IMR-90 (cell line): Measurements from ENCODE around the gene RGS12. TPM values are rescaled to one million over a fixed set of nuclear protein-coding genes. Genes with fewer than 3 reads are reported as not detected.

Source experiments
- ATAC-seq: fragments of 200-7000 bp; cut with Tn5 transposase; 2 replicates; pipeline ENCODE4 v1.9.1; 2020; ENCODE audit warnings: low read depth, mild to moderate bottlenecking, moderate library complexity
- BruUV-seq: library from RNA; stranded (reverse); fragments of 400-500 nt; replicated peaks from 2 replicates; lab custom pipeline; 2021; lab: Mats Ljungman, UMichigan
- CTCF ChIA-PET: fragments of 300-600 bp; formaldehyde crosslinking; extraction: SDS; loops from one replicate; lab custom pipeline; 2021; ENCODE audit warnings: antibody characterized with exemption; lab: Yijun Ruan, JAX
- POLR2A ChIA-PET: fragments of 300-600 bp; sonication (Branson Sonifier 250); formaldehyde crosslinking; loops from one replicate; lab custom pipeline; 2022; ENCODE audit warnings: antibody characterized with exemption; ENCODE audit not compliant: unreplicated experiment; lab: Charles Lee
- DNase-seq: peaks from one replicate; pipeline ENCODE4 v3.0.0; 2013
- H2AFZ ChIP-seq: replicated peaks from 2 replicates; pipeline ENCODE3; 2013; ENCODE audit warnings: low read length, mild to moderate bottlenecking; ENCODE audit not compliant: poor library complexity
- H2AK5ac ChIP-seq: 2 replicates; pipeline ENCODE4 v1.6.1; 2013; ENCODE audit warnings: low read depth, low read length, inconsistent platforms
- H2AK9ac ChIP-seq: replicated peaks from 2 replicates; pipeline ENCODE3; 2013; ENCODE audit warnings: mild to moderate bottlenecking, low read depth, low read length, moderate library complexity; ENCODE audit not compliant: poor library complexity
- H2BK120ac ChIP-seq: 2 replicates; pipeline ENCODE4 v1.6.1; 2013; ENCODE audit warnings: low read depth, low read length, inconsistent platforms
- H2BK15ac ChIP-seq: 3 replicates; pipeline ENCODE4 v1.6.1; 2013; ENCODE audit warnings: low read depth, low read length, inconsistent platforms
- H2BK20ac ChIP-seq: 2 replicates; pipeline ENCODE4 v1.6.1; 2013; ENCODE audit warnings: low read depth, mild to moderate bottlenecking, inconsistent platforms, low read length, moderate library complexity
- H2BK5ac ChIP-seq: 2 replicates; pipeline ENCODE4 v1.6.1; 2013; ENCODE audit warnings: mild to moderate bottlenecking, low read depth, low read length, inconsistent platforms; ENCODE audit not compliant: poor library complexity, severe bottlenecking
- H3K14ac ChIP-seq: replicated peaks from 2 replicates; pipeline ENCODE4 v1.6.1; 2013; ENCODE audit warnings: low read depth, low read length, inconsistent platforms
- H3K18ac ChIP-seq: 2 replicates; pipeline ENCODE4 v1.6.1; 2013; ENCODE audit warnings: low read depth, low read length, control low read depth
- H3K23ac ChIP-seq: 2 replicates; pipeline ENCODE4 v1.6.1; 2013; ENCODE audit warnings: low read depth, low read length, inconsistent platforms
- H3K27ac ChIP-seq: 2 replicates; pipeline ENCODE4 v1.5.1; 2013; ENCODE audit warnings: mild to moderate bottlenecking, control low read depth, low read length; ENCODE audit not compliant: insufficient read depth
- H3K27me3 ChIP-seq: 2 replicates; pipeline ENCODE4 v1.6.1; 2013; ENCODE audit warnings: low read length; ENCODE audit not compliant: control insufficient read depth, insufficient read depth
- H3K36me3 ChIP-seq: 2 replicates; pipeline ENCODE4 v1.6.1; 2013; ENCODE audit warnings: low read length, mixed read lengths; ENCODE audit not compliant: control insufficient read depth, insufficient read depth
- H3K4ac ChIP-seq: 2 replicates; pipeline ENCODE4 v1.6.1; 2013; ENCODE audit warnings: low read depth, low read length, inconsistent platforms
- H3K4me1 ChIP-seq: 2 replicates; pipeline ENCODE4 v1.6.1; 2013; ENCODE audit warnings: low read length, mixed read lengths; ENCODE audit not compliant: control insufficient read depth, insufficient read depth
- H3K4me2 ChIP-seq: 2 replicates; pipeline ENCODE4 v1.6.1; 2013; ENCODE audit warnings: low read depth, mild to moderate bottlenecking, control low read depth, low read length, moderate library complexity
- H3K4me3 ChIP-seq: 2 replicates; pipeline ENCODE4 v1.5.1; 2013; ENCODE audit warnings: low read depth, mild to moderate bottlenecking, control low read depth, low read length, moderate library complexity; ENCODE audit not compliant: insufficient read depth
- H3K56ac ChIP-seq: 2 replicates; pipeline ENCODE4 v1.6.1; 2013; ENCODE audit warnings: low read length, inconsistent platforms; ENCODE audit not compliant: insufficient read depth; ENCODE audit errors: extremely low read depth
- H3K79me1 ChIP-seq, 2 experiments: 2 replicates each; pipeline ENCODE4 v1.6.1; 2013; ENCODE audit warnings: low read length in 2 of 2, inconsistent platforms in 1 of 2, low read depth in 1 of 2
- H3K9ac ChIP-seq: 2 replicates; pipeline ENCODE4 v1.6.1; 2013; ENCODE audit warnings: low read depth, low read length, control low read depth
- H3K9me1 ChIP-seq: 2 replicates; pipeline ENCODE4 v1.6.1; 2013; ENCODE audit warnings: low read length, inconsistent platforms; ENCODE audit not compliant: insufficient read depth
- H3K9me3 ChIP-seq: 2 replicates; pipeline ENCODE4 v1.6.1; 2013; ENCODE audit warnings: low read length; ENCODE audit not compliant: control insufficient read depth, insufficient read depth
- H4K20me1 ChIP-seq: 2 replicates; pipeline ENCODE4 v1.6.1; 2013; ENCODE audit warnings: low read length, inconsistent platforms; ENCODE audit not compliant: insufficient read depth
- H4K5ac ChIP-seq: 2 replicates; pipeline ENCODE4 v1.6.1; 2013; ENCODE audit warnings: mild to moderate bottlenecking, low read depth, low read length, control low read depth
- H4K8ac ChIP-seq, 2 experiments: 2 replicates each; pipeline ENCODE4 v1.6.1; 2013; ENCODE audit warnings: low read depth in 2 of 2, low read length in 2 of 2, control low read depth in 1 of 2, inconsistent platforms in 1 of 2
- H4K91ac ChIP-seq: 2 replicates; pipeline ENCODE4 v1.6.1; 2013; ENCODE audit warnings: low read depth, low read length, inconsistent platforms; ENCODE audit not compliant: insufficient read depth
- BHLHE40 ChIP-seq: fragments of 150-350 bp; IDR thresholded peaks from 2 replicates; pipeline ENCODE4 v1.6.1; 2016; ENCODE audit warnings: mild to moderate bottlenecking, low read depth, low read length
- CEBPB ChIP-seq: IDR thresholded peaks from 2 replicates; pipeline ENCODE4 v1.6.1; 2012; ENCODE audit warnings: low read depth, low read length, improper control_type of control experiment
- CHD1 ChIP-seq: IDR thresholded peaks from 2 replicates; pipeline ENCODE4 v1.6.1; 2012; ENCODE audit warnings: low read depth, low read length, improper control_type of control experiment
- CTCF ChIP-seq: conservative IDR thresholded peaks from 2 replicates; pipeline ENCODE4 v1.5.1; 2012; ENCODE audit warnings: mild to moderate bottlenecking, low read depth, low read length, improper control_type of control experiment
- ELK1 ChIP-seq: fragments of 150-350 bp; IDR thresholded peaks from 2 replicates; pipeline ENCODE4 v1.6.1; 2016; ENCODE audit warnings: low read depth, mild to moderate bottlenecking, low read length, moderate library complexity, borderline replicate concordance
- MAFK ChIP-seq: IDR thresholded peaks from 2 replicates; pipeline ENCODE4 v1.6.1; 2012; ENCODE audit warnings: low read depth, low read length, improper control_type of control experiment
- MAZ ChIP-seq: IDR thresholded peaks from 2 replicates; pipeline ENCODE4 v1.6.1; 2012; ENCODE audit warnings: low read depth, mild to moderate bottlenecking, low read length, improper control_type of control experiment, moderate library complexity, borderline replicate concordance
- MXI1 ChIP-seq: IDR thresholded peaks from 2 replicates; pipeline ENCODE4 v1.6.1; 2012; ENCODE audit warnings: low read depth, mild to moderate bottlenecking, low read length, moderate library complexity, borderline replicate concordance
- NFE2L2 ChIP-seq: fragments of 150-350 bp; IDR thresholded peaks from 2 replicates; pipeline ENCODE4 v1.6.1; 2016; ENCODE audit warnings: low read depth, mild to moderate bottlenecking, low read length
- POLR2A ChIP-seq: IDR thresholded peaks from 2 replicates; pipeline ENCODE4 v1.6.1; 2012; ENCODE audit warnings: mild to moderate bottlenecking, low read depth, low read length
- RAD21 ChIP-seq: IDR thresholded peaks from 2 replicates; pipeline ENCODE4 v1.6.1; 2012; ENCODE audit warnings: low read length, improper control_type of control experiment
- RCOR1 ChIP-seq: IDR thresholded peaks from 2 replicates; pipeline ENCODE4 v1.6.1; 2012; ENCODE audit warnings: mild to moderate bottlenecking, low read length, improper control_type of control experiment; ENCODE audit not compliant: insufficient replicate concordance
- RFX5 ChIP-seq: IDR thresholded peaks from 2 replicates; pipeline ENCODE4 v1.8.0; 2012; ENCODE audit warnings: low read depth, mild to moderate bottlenecking, low read length, moderate library complexity
- SMC3 ChIP-seq: fragments of 150-350 bp; IDR thresholded peaks from 2 replicates; pipeline ENCODE4 v1.6.1; 2016; ENCODE audit warnings: low read depth, mild to moderate bottlenecking, antibody characterized with exemption, low read length, moderate library complexity
- USF2 ChIP-seq: fragments of 150-350 bp; IDR thresholded peaks from 2 replicates; pipeline ENCODE4 v1.6.1; 2017; ENCODE audit warnings: mild to moderate bottlenecking, antibody characterized with exemption, low read length, low read depth
- WGBS, 2 experiments: methylation state at CpG; one replicate each; pipeline versions ENCODE4 v1.1.5 to v1.1.7; 2013; ENCODE audit warnings: missing lambda C conversion rate in 2 of 2; ENCODE audit not compliant: insufficient read length in 1 of 2; ENCODE audit errors: extremely low coverage in 2 of 2; 5-methylcytosine and 5-hydroxymethylcytosine counted together
- dilution Hi-C: fragments of 300-500 bp; cut with HindIII; formaldehyde crosslinking; loops from one replicate; pipeline ENCODE4 v1.14.3; 2018; ENCODE audit warnings: low sequenced_read_pairs; ENCODE audit not compliant: unreplicated experiment
- in situ Hi-C: fragments of 300-500 bp; cut with MboI; formaldehyde crosslinking; loops from 3 replicates; pipeline ENCODE4 v1.14.3; 2019; ENCODE audit warnings: low sequenced_read_pairs, inconsistent platforms, mixed read lengths
- intact Hi-C: fragments of 100-400 bp; cut with micrococcal nuclease; formaldehyde crosslinking; loops from 2 replicates; pipeline ENCODE4 v1.10.0; 2022
- polyA plus RNA-seq, 3 experiments: library from polyadenylated mRNA; depleted of rRNA; stranded (reverse); fragments of >200 nt; gene quantifications; 2 replicates each; pipeline ENCODE4 v1.2.3, GENCODE V29; 2012; ENCODE audit warnings: low replicate concordance in 1 of 3
- total RNA-seq: library from RNA; depleted of rRNA; stranded (reverse); fragments of >200 nt; gene quantifications from 2 replicates; pipeline ENCODE4 v1.2.3, GENCODE V29; 2012

The RGS12 gene
- total and polyA plus RNA-seq, 2 of the 4 experiments (the other 2 are of a cell fraction): 11.8 to 12.0 TPM

- H3K23ac ChIP-seq: no peak overlapping the region
- H3K56ac ChIP-seq: no peak overlapping the region
- WGBS, 2 experiments: 92% methylated on average over 4 of the region's 8 CpGs; no CpG with 5 or more reads in 1 of the 2 experiments
- no peak overlapping the region for H3K4me3 ChIP-seq
- H2AK5ac ChIP-seq: no peak overlapping the region
- no peak overlapping the region for H2BK5ac ChIP-seq
- in situ Hi-C loops (no loop called here), intact Hi-C loops (no loop called here), dilution Hi-C loops (no loop called here)
- ATAC-seq: no peak
- H2BK15ac ChIP-seq: no peak overlapping the region
- no peak overlapping the region for H2AK9ac ChIP-seq
- no peak overlapping the region for H2AFZ ChIP-seq
- TF ChIP-seq CHD1 (no peak), MAZ (no peak), CEBPB (no peak), ELK1 (no peak), RFX5 (no peak), MXI1 (no peak), POLR2A (no peak), NFE2L2 (no peak), MAFK (no peak), RCOR1 (no peak), SMC3 (no peak), BHLHE40 (no peak), CTCF (no peak), USF2 (no peak), RAD21 (no peak)
- POLR2A ChIA-PET: no interaction called here
- no peak overlapping the region for H3K4ac ChIP-seq
- no peak overlapping the region for H3K9ac ChIP-seq
- no peak overlapping the region for H3K18ac ChIP-seq
- peaks cover 11% of the 10 kb centered on the region for H3K4me1 ChIP-seq
- H3K79me1 ChIP-seq: peaks cover 12 to 66% of the 10 kb centered on the region in 2 experiments
- CTCF ChIA-PET: no interaction called here
- no peaks in the 10 kb centered on the region for H3K27me3 ChIP-seq
- H3K9me1 ChIP-seq: peaks cover 10% of the 10 kb centered on the region
- H4K8ac ChIP-seq: no peak overlapping the region
- no peak overlapping the region for H2BK20ac ChIP-seq
- BruUV-seq: no TSS peak
- H4K5ac ChIP-seq: no peak overlapping the region
- H3K4me2 ChIP-seq: no peak overlapping the region
- no peak overlapping the region for H3K14ac ChIP-seq
- H3K9me3 ChIP-seq: peaks cover 4% of the 10 kb centered on the region
- peaks cover 13% of the 10 kb centered on the region; the same call in 1 of the 2 replicates for H4K20me1 ChIP-seq
- peaks cover 1% of the 10 kb centered on the region; the same call in 1 of the 2 replicates for H3K36me3 ChIP-seq
- H3K27ac ChIP-seq: no peak overlapping the region
- DNase-seq: no peak
- H4K91ac ChIP-seq: no peak overlapping the region
- H2BK120ac ChIP-seq: no peak overlapping the region
Measured at GRCh38 chr4:3337811-3338210, 45.0 kb downstream of the RGS12 start.
